ENCODE data around the gene SUFU.
A peak's percentile ranks its signal among the peaks of the same experiment; 100 is the strongest.

The SUFU gene

GRCh38 chr10:102649797-102650654, 146.3 kb downstream of the SUFU start:
- H3K27me3 Mint-ChIP-seq (ENCODE audit: low read depth): no peaks in the 10 kb centered on the region
- peak overlapping the region; percentile 57 to 65 (median 60) for H3K4me3 Mint-ChIP-seq

GRCh38 chr10:102650655-102651454, 147.1 kb downstream of the SUFU start:
- TF ChIP-seq CTCF (IDR thresholded peaks at IDR 0.05; ENCODE audit: unreplicated experiment in 3 of 3): no peak
- H3K4me1 Mint-ChIP-seq: peaks cover 60% of the 10 kb centered on the region
- H3K9me3 Mint-ChIP-seq: no peaks in the 10 kb centered on the region

More at GRCh38 chr10:102649797-102650654, 146.3 kb downstream of the SUFU start:
- H3K4me1 Mint-ChIP-seq: peaks cover 60% of the 10 kb centered on the region
- H3K9me3 Mint-ChIP-seq: no peaks in the 10 kb centered on the region
- no peak for TF ChIP-seq CTCF (IDR thresholded peaks at IDR 0.05; ENCODE audit: unreplicated experiment in 3 of 3)
- peak overlapping the region; percentile 88 to 96 (median 95) for H3K27ac Mint-ChIP-seq
- H3K36me3 Mint-ChIP-seq (ENCODE audit: low read depth): peaks cover 31% of the 10 kb centered on the region

GRCh38 chr10:102651455-102652169, 147.8 kb downstream of the SUFU start:
- peak overlapping the region in 1 of 3 experiments; percentile 95 for H3K27ac Mint-ChIP-seq
- H3K9me3 Mint-ChIP-seq: no peaks in the 10 kb centered on the region
- no peaks in the 10 kb centered on the region for H3K27me3 Mint-ChIP-seq (ENCODE audit: low read depth)
- peaks cover 54% of the 10 kb centered on the region for H3K4me1 Mint-ChIP-seq
- H3K4me3 Mint-ChIP-seq: no peak overlapping the region
- peaks cover 35% of the 10 kb centered on the region for H3K36me3 Mint-ChIP-seq (ENCODE audit: low read depth)
- TF ChIP-seq CTCF (IDR thresholded peaks at IDR 0.05; ENCODE audit: unreplicated experiment in 3 of 3): no peak

More at GRCh38 chr10:102650655-102651454, 147.1 kb downstream of the SUFU start:
- H3K27ac Mint-ChIP-seq: peak overlapping the region; percentile 88 to 96 (median 95)
- H3K36me3 Mint-ChIP-seq (ENCODE audit: low read depth): peaks cover 32% of the 10 kb centered on the region
- H3K27me3 Mint-ChIP-seq (ENCODE audit: low read depth): no peaks in the 10 kb centered on the region
- peak overlapping the region in 2 of 3 experiments; percentile 51 to 65 for H3K4me3 Mint-ChIP-seq

- peaks cover 52% of the 10 kb centered on the region for H3K4me1 Mint-ChIP-seq
- H3K4me3 Mint-ChIP-seq: peak overlapping the region in 1 of 3 experiments; percentile 23
- peaks cover 35% of the 10 kb centered on the region for H3K36me3 Mint-ChIP-seq (ENCODE audit: low read depth)
- no peak for TF ChIP-seq CTCF (IDR thresholded peaks at IDR 0.05; ENCODE audit: unreplicated experiment in 3 of 3)
- peak overlapping the region in 2 of 3 experiments; percentile 17 to 43 for H3K27ac Mint-ChIP-seq
- no peaks in the 10 kb centered on the region for H3K9me3 Mint-ChIP-seq
- no peaks in the 10 kb centered on the region for H3K27me3 Mint-ChIP-seq (ENCODE audit: low read depth)
Measured at GRCh38 chr10:102652170-102652916, 148.6 kb downstream of the SUFU start.

- no peaks in the 10 kb centered on the region for H3K27me3 Mint-ChIP-seq (ENCODE audit: low read depth)
- H3K36me3 Mint-ChIP-seq (ENCODE audit: low read depth): peaks cover 41% of the 10 kb centered on the region
- H3K4me3 Mint-ChIP-seq: peak overlapping the region in 1 of 3 experiments; percentile 11
- no peak for TF ChIP-seq CTCF (IDR thresholded peaks at IDR 0.05; ENCODE audit: unreplicated experiment in 3 of 3)
- peaks cover 51% of the 10 kb centered on the region for H3K4me1 Mint-ChIP-seq
- H3K27ac Mint-ChIP-seq: peak overlapping the region; percentile 26 to 46 (median 30)
- no peaks in the 10 kb centered on the region for H3K9me3 Mint-ChIP-seq
Measured at GRCh38 chr10:102653060-102653459, 149.3 kb downstream of the SUFU start.

All from nephron (organoid).